PC-9 (cell line): Measurements from ENCODE around the gene ABCB8.

Source experiments
- EZH2 ChIP-seq: fragments of 200-600 bp; sonication (generic); IDR thresholded peaks from 2 replicates; pipeline ENCODE4 v1.8.0; 2017; ENCODE audit warnings: antibody characterized with exemption, low read depth
- TF ChIP-seq, protein P1 (sequence below): fragments of 200-600 bp; sonication (generic); conservative IDR thresholded peaks from 2 replicates; pipeline ENCODE4 v1.6.1; 2017; ENCODE audit warnings: mixed run types, antibody characterized with exemption, mild to moderate bottlenecking, moderate library complexity

DNA sequence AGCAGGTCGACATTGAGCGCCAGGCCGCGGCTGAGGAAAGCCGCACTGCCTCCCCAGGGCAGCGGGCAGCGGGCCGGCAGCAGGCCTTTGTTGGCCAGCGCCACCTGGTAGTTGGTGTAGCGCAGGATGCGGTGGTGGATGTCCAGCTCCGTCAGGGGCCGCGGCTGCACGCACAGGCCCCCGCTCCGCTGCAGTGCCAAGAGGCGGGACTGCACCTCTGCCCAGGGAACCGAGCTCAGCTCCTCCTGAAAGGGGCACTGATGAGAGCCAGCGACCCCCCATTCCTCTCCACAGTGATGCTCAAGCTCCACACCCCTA lies 9.2 kb upstream of the ABCB8 start:
- TF ChIP-seq, protein P1, sequence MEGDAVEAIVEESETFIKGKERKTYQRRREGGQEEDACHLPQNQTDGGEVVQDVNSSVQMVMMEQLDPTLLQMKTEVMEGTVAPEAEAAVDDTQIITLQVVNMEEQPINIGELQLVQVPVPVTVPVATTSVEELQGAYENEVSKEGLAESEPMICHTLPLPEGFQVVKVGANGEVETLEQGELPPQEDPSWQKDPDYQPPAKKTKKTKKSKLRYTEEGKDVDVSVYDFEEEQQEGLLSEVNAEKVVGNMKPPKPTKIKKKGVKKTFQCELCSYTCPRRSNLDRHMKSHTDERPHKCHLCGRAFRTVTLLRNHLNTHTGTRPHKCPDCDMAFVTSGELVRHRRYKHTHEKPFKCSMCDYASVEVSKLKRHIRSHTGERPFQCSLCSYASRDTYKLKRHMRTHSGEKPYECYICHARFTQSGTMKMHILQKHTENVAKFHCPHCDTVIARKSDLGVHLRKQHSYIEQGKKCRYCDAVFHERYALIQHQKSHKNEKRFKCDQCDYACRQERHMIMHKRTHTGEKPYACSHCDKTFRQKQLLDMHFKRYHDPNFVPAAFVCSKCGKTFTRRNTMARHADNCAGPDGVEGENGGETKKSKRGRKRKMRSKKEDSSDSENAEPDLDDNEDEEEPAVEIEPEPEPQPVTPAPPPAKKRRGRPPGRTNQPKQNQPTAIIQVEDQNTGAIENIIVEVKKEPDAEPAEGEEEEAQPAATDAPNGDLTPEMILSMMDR: no peak
- TF ChIP-seq EZH2: no peak
